Panc1 (cell line): ENCODE data around the gene HELZ2. TPM values are rescaled to one million over a fixed set of nuclear protein-coding genes. Genes with fewer than 3 reads are reported as not detected.

Source experiments
- ATAC-seq: fragments of 200-7000 bp; cut with Tn5 transposase; 2 replicates; pipeline ENCODE4 v1.9.1; 2020; ENCODE audit warnings: mild to moderate bottlenecking, moderate library complexity
- BruUV-seq: library from RNA; stranded (reverse); fragments of 400-500 nt; replicated peaks from 2 replicates; lab custom pipeline; 2021; lab: Mats Ljungman, UMichigan
- CTCF ChIA-PET: fragments of 300-600 bp; sonication (Branson Sonifier 250); formaldehyde crosslinking; loops from one replicate; lab custom pipeline; 2022; ENCODE audit warnings: antibody characterized with exemption; lab: Charles Lee
- POLR2A ChIA-PET: fragments of 300-600 bp; sonication (Branson Sonifier 250); formaldehyde crosslinking; loops from one replicate; lab custom pipeline; 2022; ENCODE audit warnings: antibody characterized with exemption; lab: Charles Lee
- DNase-seq: peaks from one replicate; pipeline ENCODE4 v3.0.0-alpha.2; 2010; ENCODE audit warnings: low read depth, low spot score
- H3K27ac ChIP-seq: 2 replicates; pipeline ENCODE4 v1.5.1; 2011; ENCODE audit warnings: mild to moderate bottlenecking, low read length, inconsistent platforms
- H3K27me3 ChIP-seq: fragments of 200-500 bp; sonication (Bioruptor generic); 2 replicates; pipeline ENCODE4 v1.6.0; 2014; ENCODE audit warnings: low read length, inconsistent platforms; ENCODE audit not compliant: control insufficient read depth, insufficient read depth
- H3K36me3 ChIP-seq: fragments of 200-500 bp; sonication (Bioruptor generic); 2 replicates; pipeline ENCODE4 v1.5.1; 2014; ENCODE audit warnings: inconsistent platforms, mild to moderate bottlenecking, low read length, moderate library complexity; ENCODE audit not compliant: control insufficient read depth, insufficient read depth
- H3K4me1 ChIP-seq: 2 replicates; pipeline ENCODE4 v1.5.1; 2011; ENCODE audit warnings: inconsistent platforms, mild to moderate bottlenecking, low read length, moderate library complexity; ENCODE audit not compliant: control insufficient read depth, insufficient read depth
- H3K4me3 ChIP-seq, 2 experiments: 2 replicates each; pipeline ENCODE4 v1.5.1; 2011 to 2012; ENCODE audit warnings: low read depth in 2 of 2, low read length in 2 of 2, mild to moderate bottlenecking in 2 of 2, inconsistent platforms in 1 of 2, moderate library complexity in 1 of 2
- H3K9me3 ChIP-seq: fragments of 200-500 bp; sonication (Bioruptor generic); 2 replicates; pipeline ENCODE4 v1.5.1; 2014; ENCODE audit warnings: low read depth, mild to moderate bottlenecking, inconsistent platforms, low read length, moderate library complexity; ENCODE audit not compliant: control insufficient read depth, insufficient read depth
- CTCF ChIP-seq: fragments of 450-650 bp; IDR thresholded peaks from 2 replicates; pipeline ENCODE4 v1.5.1; 2017; ENCODE audit warnings: mild to moderate bottlenecking
- POLR2AphosphoS5 ChIP-seq: IDR thresholded peaks from 2 replicates; pipeline ENCODE4 v1.6.1; 2012; ENCODE audit warnings: mild to moderate bottlenecking, low read depth, low read length, moderate library complexity
- SIN3A ChIP-seq: IDR thresholded peaks from 2 replicates; pipeline ENCODE4 v1.6.1; 2012; ENCODE audit warnings: low read depth, mild to moderate bottlenecking, low read length, moderate library complexity, borderline replicate concordance; ENCODE audit not compliant: insufficient read depth
- TCF7L2 ChIP-seq: IDR thresholded peaks from 2 replicates; pipeline ENCODE4 v1.6.1; 2011; ENCODE audit warnings: mild to moderate bottlenecking, low read depth, low read length, inconsistent platforms
- in situ Hi-C: cut with HindIII; loops from 2 replicates; pipeline ENCODE4 v1.10.0; 2016; ENCODE audit warnings: low sequenced_read_pairs, low pct_unique_long_range_greater_than_20kb
- intact Hi-C: fragments of 100-400 bp; cut with micrococcal nuclease; formaldehyde crosslinking; loops from one replicate; pipeline ENCODE4 v1.10.0; 2022; ENCODE audit not compliant: unreplicated experiment
- total RNA-seq: library from RNA; stranded (reverse); gene quantifications from one replicate; pipeline ENCODE4 v1.2.1, GENCODE V29; 2021; ENCODE audit not compliant: unreplicated experiment
- TF ChIP-seq, protein P1 (sequence below), 2 experiments: IDR thresholded peaks; 2 replicates each; pipeline ENCODE4 v1.6.1; 2011 to 2012; ENCODE audit warnings: low read depth in 2 of 2, control low read depth in 1 of 2, low read length in 1 of 2, mild to moderate bottlenecking in 1 of 2, moderate library complexity in 1 of 2; ENCODE audit not compliant: insufficient read depth in 1 of 2

Gene HELZ2
- total RNA-seq, 1 experiment from 2014 or later, result 41.5 TPM

GRCh38 chr20:63590218-63591146 lies 16.4 kb upstream of the HELZ2 start:
- Histone ChIP-seq H3K36me3 (no peaks in the 10 kb centered on the region), H3K4me1 (no peaks in the 10 kb centered on the region), H3K27ac (no peak overlapping the region), H3K4me3 (no peak overlapping the region), H3K9me3 (no peaks in the 10 kb centered on the region), H3K27me3 (no peaks in the 10 kb centered on the region)
- intact Hi-C loops (no loop called here), in situ Hi-C loops (loop anchor here (10.0 kb wide), 1 partner anchor 56 kb away; the partner anchor contains the start of gene PTK6)
- BruUV-seq, result no TSS peak
- ATAC-seq (no peak), DNase-seq (no peak)
- POLR2A ChIA-PET, result no interaction called here
- no peak for TF ChIP-seq SIN3A
- TF ChIP-seq, protein P1, sequence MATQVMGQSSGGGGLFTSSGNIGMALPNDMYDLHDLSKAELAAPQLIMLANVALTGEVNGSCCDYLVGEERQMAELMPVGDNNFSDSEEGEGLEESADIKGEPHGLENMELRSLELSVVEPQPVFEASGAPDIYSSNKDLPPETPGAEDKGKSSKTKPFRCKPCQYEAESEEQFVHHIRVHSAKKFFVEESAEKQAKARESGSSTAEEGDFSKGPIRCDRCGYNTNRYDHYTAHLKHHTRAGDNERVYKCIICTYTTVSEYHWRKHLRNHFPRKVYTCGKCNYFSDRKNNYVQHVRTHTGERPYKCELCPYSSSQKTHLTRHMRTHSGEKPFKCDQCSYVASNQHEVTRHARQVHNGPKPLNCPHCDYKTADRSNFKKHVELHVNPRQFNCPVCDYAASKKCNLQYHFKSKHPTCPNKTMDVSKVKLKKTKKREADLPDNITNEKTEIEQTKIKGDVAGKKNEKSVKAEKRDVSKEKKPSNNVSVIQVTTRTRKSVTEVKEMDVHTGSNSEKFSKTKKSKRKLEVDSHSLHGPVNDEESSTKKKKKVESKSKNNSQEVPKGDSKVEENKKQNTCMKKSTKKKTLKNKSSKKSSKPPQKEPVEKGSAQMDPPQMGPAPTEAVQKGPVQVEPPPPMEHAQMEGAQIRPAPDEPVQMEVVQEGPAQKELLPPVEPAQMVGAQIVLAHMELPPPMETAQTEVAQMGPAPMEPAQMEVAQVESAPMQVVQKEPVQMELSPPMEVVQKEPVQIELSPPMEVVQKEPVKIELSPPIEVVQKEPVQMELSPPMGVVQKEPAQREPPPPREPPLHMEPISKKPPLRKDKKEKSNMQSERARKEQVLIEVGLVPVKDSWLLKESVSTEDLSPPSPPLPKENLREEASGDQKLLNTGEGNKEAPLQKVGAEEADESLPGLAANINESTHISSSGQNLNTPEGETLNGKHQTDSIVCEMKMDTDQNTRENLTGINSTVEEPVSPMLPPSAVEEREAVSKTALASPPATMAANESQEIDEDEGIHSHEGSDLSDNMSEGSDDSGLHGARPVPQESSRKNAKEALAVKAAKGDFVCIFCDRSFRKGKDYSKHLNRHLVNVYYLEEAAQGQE (IDR thresholded peaks at IDR 0.05; ENCODE audit: insufficient read depth in 1 of 2, low read depth in 2 of 2, low read length in 1 of 2), result no peak
- no peak for TF ChIP-seq POLR2AphosphoS5
- no peak for TF ChIP-seq TCF7L2
- no peak for TF ChIP-seq CTCF
- CTCF ChIA-PET, result interaction anchor here (0.5 kb wide), 1 partner anchor 15 kb away, joined by 7 read pairs; no protein-coding TSS in a partner anchor

DNA sequence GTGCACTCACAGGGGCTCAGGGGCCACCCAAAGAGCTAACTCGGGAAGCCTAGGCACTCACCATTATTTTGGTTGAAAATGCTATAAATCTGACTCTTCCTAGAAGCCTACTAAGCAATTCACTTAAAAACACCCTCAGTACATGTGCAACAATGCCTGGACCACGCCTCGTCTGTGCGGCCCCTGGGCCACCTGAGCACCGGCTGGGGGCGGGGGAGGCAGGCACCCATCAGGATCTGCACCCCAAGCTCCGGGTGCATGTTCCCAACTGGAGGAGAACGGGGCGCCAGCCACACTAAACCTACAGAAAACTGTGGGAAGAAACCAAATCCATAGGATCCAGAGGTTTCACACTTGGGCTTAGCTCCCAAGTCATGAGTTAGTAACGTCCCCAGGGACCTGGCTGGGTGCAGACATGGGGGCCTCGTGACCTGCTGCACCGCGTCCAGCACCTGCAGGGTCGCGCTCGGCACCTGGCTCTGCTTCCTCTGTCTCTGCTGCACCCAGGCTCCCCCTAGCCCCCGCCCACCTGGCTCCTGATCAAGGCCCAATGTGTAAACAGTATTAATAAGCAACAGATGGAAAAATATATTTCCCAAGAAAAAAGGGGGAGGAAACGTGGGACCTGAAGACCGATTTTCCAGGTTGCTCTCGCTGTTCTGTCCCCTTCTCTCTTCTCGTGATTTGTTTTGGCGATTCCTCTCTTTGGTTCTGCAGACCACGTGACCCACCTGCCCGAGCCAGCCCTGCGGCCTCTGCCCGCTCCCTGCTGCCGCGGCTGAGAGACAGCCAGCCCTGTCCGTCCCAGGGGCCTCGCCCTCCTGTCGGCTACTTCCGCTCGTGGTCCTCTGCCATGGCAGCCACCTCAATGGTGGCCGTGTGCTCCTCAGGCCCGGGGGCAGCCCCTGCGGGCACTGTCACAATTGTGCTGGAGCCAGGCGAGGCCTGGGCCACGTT lies 15.5 kb upstream of the HELZ2 start:
- H3K27me3 ChIP-seq, result no peaks in the 10 kb centered on the region
- ATAC-seq (no peak), DNase-seq (no peak)
- intact Hi-C loops (no loop called here), in situ Hi-C loops (loop anchor here (10.0 kb wide), 1 partner anchor 55 kb away; the partner anchor contains the start of gene PTK6)
- H3K9me3 ChIP-seq, result no peaks in the 10 kb centered on the region
- H3K4me3 ChIP-seq, result no peak overlapping the region
- ChIA-PET CTCF (interaction anchor here (0.6 kb wide), 1 partner anchor 51 kb away, joined by 3 read pairs; no protein-coding TSS in a partner anchor), POLR2A (interaction anchor here (0.6 kb wide), 1 partner anchor 13 kb away, joined by 9 read pairs; no protein-coding TSS in a partner anchor)
- no peaks in the 10 kb centered on the region for H3K36me3 ChIP-seq
- H3K4me1 ChIP-seq, result no peaks in the 10 kb centered on the region
- no peak overlapping the region for H3K27ac ChIP-seq
- TF ChIP-seq SIN3A (no peak), TCF7L2 (no peak), POLR2AphosphoS5 (no peak), CTCF (no peak)
- TF ChIP-seq, protein P1 (IDR thresholded peaks at IDR 0.05; ENCODE audit: insufficient read depth in 1 of 2, low read depth in 2 of 2, low read length in 1 of 2), result no peak
- BruUV-seq, result TSS peak; percentile 48
